HK-2 (cell line): Measurements from ENCODE around the gene PGLYRP2.
"Not testable (repeated sequence)": the region's sequence is repeated elsewhere in the genome, so short reads cannot be mapped to it uniquely, and the experiment has no call there.

Experiments
- DNase-seq: peaks from one replicate; pipeline ENCODE4 v3.0.0-alpha.2; 2018; ENCODE audit not compliant: unreplicated experiment

Gene PGLYRP2

GRCh38 chr19:15479391-15480345 lies at the start of gene PGLYRP2:
TSS of gene PGLYRP2 (minus strand) at chr19:15479501. CDS start at chr19:15479371, 130 bp downstream.
- DNase-seq = no peak

- no peak for DNase-seq
These were observed 48.4 kb upstream of the PGLYRP2 start for GRCh38 chr19:15527705-15528104.

- no peak for DNase-seq
These were observed 47.1 kb upstream of the PGLYRP2 start for GRCh38 chr19:15526408-15526807.

GRCh38 chr19:15525291-15525690 lies 46.0 kb upstream of the PGLYRP2 start:
- no peak for DNase-seq

- DNase-seq = no peak
These were observed 45.5 kb upstream of the PGLYRP2 start for GRCh38 chr19:15524781-15525180.

GRCh38 chr19:15519433-15519976 lies 40.2 kb upstream of the PGLYRP2 start:
- DNase-seq = no peak

- DNase-seq = no peak
These were observed 38.5 kb upstream of the PGLYRP2 start for GRCh38 chr19:15517778-15518177.

- DNase-seq = no peak
These were observed 37.1 kb upstream of the PGLYRP2 start for GRCh38 chr19:15516363-15516762.

GRCh38 chr19:15515227-15515625 lies 35.9 kb upstream of the PGLYRP2 start:
- DNase-seq = not testable (repeated sequence)

GRCh38 chr19:15511671-15512424 lies 32.5 kb upstream of the PGLYRP2 start:
- DNase-seq = no peak

GRCh38 chr19:15508035-15508710 lies 28.9 kb upstream of the PGLYRP2 start, which contains the start of gene CYP4F22:
TSS of gene CYP4F22 (plus strand) at chr19:15508525. CDS start at chr19:15525337, 16,812 bp downstream.
- DNase-seq = no peak

- no peak for DNase-seq
These were observed 28.1 kb upstream of the PGLYRP2 start for GRCh38 chr19:15507068-15508034.

GRCh38 chr19:15506074-15506571 lies 26.8 kb upstream of the PGLYRP2 start:
- no peak for DNase-seq

- no peak for DNase-seq
These were observed 23.0 kb upstream of the PGLYRP2 start for GRCh38 chr19:15502264-15502663.

GRCh38 chr19:15501596-15501995 lies 22.3 kb upstream of the PGLYRP2 start:
- DNase-seq = no peak

- DNase-seq = no peak
These were observed 19.6 kb upstream of the PGLYRP2 start for GRCh38 chr19:15498910-15499309.

GRCh38 chr19:15498156-15498858 lies 19.0 kb upstream of the PGLYRP2 start:
- DNase-seq = no peak

- no peak for DNase-seq
These were observed 15.8 kb upstream of the PGLYRP2 start for GRCh38 chr19:15495151-15495550.

- no peak for DNase-seq
These were observed 9.4 kb upstream of the PGLYRP2 start for GRCh38 chr19:15488489-15489226.
